ENCODE measurements around the gene RBM44.

- no peak for TF ChIP-seq POLR2A (IDR thresholded peaks at IDR 0.05)
- no peak for TF ChIP-seq CTCF (IDR thresholded peaks at IDR 0.05)
Measured at GRCh38 chr2:237754626-237755248, 43.8 kb upstream of the RBM44 start.

Measured in uterus (tissue), 2 donors.